GM10248 (cell line): ENCODE measurements around the gene TMEM170B.

Source experiments
- CTCF ChIA-PET: fragments of 300-600 bp; sonication (Branson Sonifier 250); formaldehyde crosslinking; extraction: SDS; loops from one replicate; lab custom pipeline; 2021; ENCODE audit warnings: antibody characterized with exemption; lab: Yijun Ruan, JAX
- POLR2A ChIA-PET: fragments of 350-650 bp; sonication (Branson Sonifier 250); formaldehyde crosslinking; extraction: SDS; loops from one replicate; lab custom pipeline; 2020; ENCODE audit warnings: antibody characterized with exemption; lab: Yijun Ruan, JAX
- DNase-seq: peaks from one replicate; pipeline ENCODE4 v3.0.0; 2012; ENCODE audit errors: extremely low spot score
- TF ChIP-seq, protein P1 (sequence below): IDR thresholded peaks from 2 replicates; pipeline ENCODE4 v1.5.1; 2012; ENCODE audit warnings: mild to moderate bottlenecking, low read depth; ENCODE audit errors: extremely low read depth, missing control alignments, control extremely low read depth

Gene TMEM170B

DNA sequence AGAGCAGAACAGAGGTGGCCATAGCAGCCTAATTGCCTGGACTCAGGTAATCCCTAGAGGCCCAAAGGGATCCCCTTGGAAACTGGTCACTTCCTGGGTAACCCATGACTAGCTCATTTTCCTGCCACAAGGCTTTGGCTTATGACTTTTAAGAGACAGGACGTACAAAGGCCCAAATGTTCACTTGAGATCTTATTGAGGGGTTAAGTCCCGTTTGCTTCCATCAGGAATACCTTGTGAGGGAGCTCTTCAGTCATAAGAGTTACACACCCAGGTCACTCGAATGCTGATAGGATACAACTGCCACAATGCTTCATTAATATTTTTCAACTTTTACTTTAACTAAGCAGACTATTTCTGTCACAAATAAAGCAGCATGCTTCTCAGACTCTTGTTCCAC, 51.7 kb downstream of the TMEM170B start:
- TF ChIP-seq, protein P1, sequence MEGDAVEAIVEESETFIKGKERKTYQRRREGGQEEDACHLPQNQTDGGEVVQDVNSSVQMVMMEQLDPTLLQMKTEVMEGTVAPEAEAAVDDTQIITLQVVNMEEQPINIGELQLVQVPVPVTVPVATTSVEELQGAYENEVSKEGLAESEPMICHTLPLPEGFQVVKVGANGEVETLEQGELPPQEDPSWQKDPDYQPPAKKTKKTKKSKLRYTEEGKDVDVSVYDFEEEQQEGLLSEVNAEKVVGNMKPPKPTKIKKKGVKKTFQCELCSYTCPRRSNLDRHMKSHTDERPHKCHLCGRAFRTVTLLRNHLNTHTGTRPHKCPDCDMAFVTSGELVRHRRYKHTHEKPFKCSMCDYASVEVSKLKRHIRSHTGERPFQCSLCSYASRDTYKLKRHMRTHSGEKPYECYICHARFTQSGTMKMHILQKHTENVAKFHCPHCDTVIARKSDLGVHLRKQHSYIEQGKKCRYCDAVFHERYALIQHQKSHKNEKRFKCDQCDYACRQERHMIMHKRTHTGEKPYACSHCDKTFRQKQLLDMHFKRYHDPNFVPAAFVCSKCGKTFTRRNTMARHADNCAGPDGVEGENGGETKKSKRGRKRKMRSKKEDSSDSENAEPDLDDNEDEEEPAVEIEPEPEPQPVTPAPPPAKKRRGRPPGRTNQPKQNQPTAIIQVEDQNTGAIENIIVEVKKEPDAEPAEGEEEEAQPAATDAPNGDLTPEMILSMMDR = no peak
- DNase-seq = no peak
- ChIA-PET POLR2A (no interaction called here), CTCF (interaction anchor here (0.7 to 1.5 kb wide), 2 partner anchors 14 to 701 kb away, joined by 3 to 8 read pairs; partner anchors contain the start of gene EDN1)

DNA sequence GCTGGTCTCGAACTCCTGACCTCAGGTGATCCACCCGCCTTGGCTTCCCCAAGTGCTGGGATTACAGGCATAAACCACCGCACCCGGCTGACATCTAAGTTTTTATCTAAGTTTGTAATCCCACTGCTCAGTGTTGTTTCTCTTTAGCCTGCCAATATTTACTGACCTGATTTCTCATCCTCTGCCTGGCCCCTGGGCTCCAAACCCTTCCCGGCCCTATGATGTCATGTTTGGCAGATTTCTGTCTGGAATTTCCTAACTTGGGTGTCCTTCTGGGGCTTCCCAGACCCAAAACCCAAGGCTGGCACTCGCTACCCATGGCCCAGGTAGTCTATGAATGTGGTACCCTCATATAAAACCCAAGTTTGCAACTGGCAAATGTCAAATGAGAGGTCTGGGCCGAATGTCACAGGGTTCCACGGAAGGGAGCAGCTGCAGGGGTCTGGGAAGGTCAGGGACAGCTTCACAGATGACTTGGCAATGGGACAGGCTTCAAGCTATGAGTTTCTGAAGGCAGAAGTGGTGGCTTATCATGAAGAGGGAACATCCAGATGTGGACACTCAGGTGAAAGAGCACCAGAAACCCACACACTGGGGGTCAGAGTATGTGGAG, 54.9 kb downstream of the TMEM170B start:
- TF ChIP-seq, protein P1 = no peak
- ChIA-PET POLR2A (no interaction called here), CTCF (interaction anchor here (1.1 to 1.9 kb wide), 3 partner anchors 9 to 1301 kb away, joined by 4 to 5 read pairs (median 5); no protein-coding TSS in a partner anchor)
- DNase-seq = no peak

DNA sequence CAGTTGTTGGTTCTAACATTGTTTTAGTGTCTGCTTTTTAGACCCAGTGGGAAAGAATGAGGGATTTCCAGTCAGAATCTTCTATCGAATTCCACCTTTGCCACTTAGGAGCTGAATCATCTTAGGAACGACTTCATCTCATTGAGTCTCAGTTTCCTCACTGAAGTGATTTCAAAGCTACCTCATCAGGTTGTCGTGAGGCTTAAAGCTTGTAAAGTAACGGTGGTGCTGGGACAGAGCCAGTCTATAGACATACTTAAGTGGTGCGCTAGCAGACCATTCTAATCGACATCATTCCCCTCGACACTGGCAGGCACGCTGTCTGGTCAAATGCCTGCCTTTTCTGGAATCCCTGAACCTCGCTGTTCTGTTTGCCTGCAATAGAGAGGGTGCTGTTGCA, 55.5 kb downstream of the TMEM170B start:
- ChIA-PET POLR2A (no interaction called here), CTCF (interaction anchor here (1.1 to 1.9 kb wide), 3 partner anchors 10 to 1301 kb away, joined by 4 to 5 read pairs (median 5); no protein-coding TSS in a partner anchor)
- no peak for DNase-seq
- TF ChIP-seq, protein P1 = no peak

DNA sequence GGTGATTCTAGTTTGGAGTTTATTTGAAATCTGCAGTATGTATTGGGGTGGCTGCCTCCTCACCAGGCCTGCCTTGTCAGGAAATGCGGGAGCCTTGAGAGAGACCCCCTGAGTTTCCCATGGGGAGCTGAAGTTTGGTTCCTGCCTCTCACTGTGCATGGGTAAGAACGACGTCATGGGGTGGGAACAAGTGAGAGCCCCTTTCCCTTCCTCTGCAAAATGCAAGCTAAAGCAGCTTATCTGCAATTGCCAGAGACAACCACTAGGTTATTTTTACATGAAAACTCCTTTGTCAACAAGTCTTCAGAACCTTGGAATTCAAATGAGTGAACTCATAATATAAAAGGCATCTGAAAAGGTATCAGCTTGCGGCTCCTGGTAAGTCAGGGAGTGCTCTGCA, 58.4 kb downstream of the TMEM170B start:
- CTCF ChIA-PET = interaction anchor here (0.9 to 1.8 kb wide), 5 partner anchors 9 to 694 kb away, joined by 3 to 6 read pairs (median 4); partner anchors contain the start of gene EDN1
- DNase-seq = no peak
- TF ChIP-seq, protein P1 = no peak
- POLR2A ChIA-PET = no interaction called here

DNA sequence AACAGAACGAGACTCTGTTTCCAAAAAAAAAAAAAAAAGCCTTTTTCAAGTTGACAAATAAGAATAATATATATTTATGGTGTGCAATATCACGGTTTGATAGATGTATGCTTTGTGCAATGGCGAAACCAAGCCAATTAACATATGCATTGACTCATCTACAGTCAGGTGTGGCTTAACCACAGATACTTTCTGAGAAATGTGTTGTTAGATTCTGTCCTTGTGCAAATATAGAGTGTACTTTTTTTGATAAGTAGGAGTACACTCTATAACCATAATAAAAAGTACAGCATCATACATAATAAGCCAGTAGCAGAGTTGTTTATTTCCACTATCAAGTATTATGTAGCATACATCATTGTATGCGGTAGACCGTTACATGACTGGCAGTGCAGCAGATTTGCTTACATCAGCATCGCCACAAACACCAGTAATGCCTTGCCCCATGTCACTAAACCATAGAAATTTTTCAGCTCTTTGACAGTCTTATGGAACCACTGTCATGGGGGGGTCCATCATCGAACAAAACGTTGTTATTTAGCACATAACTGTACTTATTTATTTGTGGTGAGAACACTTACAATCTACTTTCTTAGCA, 59.2 kb downstream of the TMEM170B start:
- no peak for DNase-seq
- TF ChIP-seq, protein P1 = no peak
- ChIA-PET CTCF (interaction anchor here (1.2 to 1.4 kb wide), 2 partner anchors 10 to 21 kb away, joined by 3 to 6 read pairs; no protein-coding TSS in a partner anchor), POLR2A (no interaction called here)

DNA sequence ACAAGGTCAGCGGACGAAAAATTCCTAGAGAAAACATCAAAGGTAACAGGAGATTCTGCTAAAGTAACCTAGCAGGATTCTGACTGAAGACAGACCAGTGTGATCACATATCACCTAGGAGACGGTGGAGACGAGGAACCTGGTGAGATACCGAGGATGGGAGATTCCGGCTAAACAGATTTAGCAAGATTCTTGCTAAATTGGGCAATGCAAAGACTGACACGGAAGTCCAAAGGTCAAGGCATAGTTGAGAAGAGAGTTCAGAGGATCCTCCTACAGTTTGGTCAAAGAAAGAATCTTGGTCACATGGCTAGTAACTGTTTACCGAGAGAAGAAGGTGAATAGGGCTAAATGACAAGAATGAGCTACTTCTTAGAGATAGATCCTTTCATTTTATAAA, 61.1 kb downstream of the TMEM170B start:
- POLR2A ChIA-PET = no interaction called here
- CTCF ChIA-PET = no interaction called here
- TF ChIP-seq, protein P1 = no peak
- no peak for DNase-seq
